HG03439 (cell line): ENCODE data around the gene PAPSS2.
"Not testable (repeated sequence)": the region's sequence is repeated elsewhere in the genome, so short reads cannot be mapped to it uniquely, and the experiment has no call there.

ENCODE experiments used
- ATAC-seq: cut with Tn5 transposase; IDR thresholded peaks from one replicate; pipeline ENCODE4 v1.9.1; 2021; ENCODE audit warnings: mild to moderate bottlenecking, moderate library complexity; ENCODE audit not compliant: unreplicated experiment

PAPSS2 gene

DNA sequence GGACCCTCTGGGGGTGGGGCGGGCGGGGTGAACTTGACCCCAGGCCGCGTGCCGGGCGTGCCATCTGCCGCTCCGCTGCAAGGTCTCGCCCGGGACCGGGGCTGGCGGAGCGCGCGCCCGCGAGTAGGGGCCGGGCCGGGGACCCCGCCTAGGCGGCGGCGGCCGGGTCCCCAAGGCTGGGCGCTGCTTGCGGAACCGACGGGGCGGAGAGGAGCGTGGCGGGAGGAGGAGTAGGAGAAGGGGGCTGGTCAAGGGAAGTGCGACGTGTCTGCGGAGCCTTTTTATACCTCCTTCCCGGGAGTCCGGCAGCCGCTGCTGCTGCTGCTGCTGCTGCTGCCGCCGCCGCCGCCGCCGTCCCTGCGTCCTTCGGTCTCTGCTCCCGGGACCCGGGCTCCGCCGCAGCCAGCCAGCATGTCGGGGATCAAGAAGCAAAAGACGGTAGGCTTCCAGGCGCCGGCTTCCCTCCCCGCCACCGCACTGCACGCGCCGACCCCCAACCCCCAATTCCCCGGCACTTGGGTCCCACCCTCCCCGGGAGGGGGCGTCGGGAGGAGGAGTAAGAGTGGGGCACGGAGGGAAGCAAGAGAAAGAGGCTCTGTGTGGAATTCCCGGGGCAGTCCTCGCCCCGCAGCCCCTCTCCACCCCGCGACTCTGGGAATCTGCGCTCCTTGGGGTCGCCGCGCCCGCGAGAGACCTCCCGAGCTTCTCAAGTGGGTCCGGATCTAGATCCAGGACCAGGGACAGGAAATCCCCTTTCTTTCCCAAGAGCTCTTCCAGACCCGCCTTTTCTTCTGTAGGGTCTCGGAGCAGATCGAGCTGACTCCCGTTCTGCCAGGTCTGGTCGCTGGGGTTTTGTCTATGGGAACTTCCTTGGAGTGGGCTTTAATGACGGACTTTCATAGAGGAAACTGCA is at the start of gene PAPSS2:
TSS of gene PAPSS2 (plus strand) at position 308 of the 913 bp plus-strand sequence. CDS start at position 412, 104 bp downstream.
- ATAC-seq = no peak

DNA sequence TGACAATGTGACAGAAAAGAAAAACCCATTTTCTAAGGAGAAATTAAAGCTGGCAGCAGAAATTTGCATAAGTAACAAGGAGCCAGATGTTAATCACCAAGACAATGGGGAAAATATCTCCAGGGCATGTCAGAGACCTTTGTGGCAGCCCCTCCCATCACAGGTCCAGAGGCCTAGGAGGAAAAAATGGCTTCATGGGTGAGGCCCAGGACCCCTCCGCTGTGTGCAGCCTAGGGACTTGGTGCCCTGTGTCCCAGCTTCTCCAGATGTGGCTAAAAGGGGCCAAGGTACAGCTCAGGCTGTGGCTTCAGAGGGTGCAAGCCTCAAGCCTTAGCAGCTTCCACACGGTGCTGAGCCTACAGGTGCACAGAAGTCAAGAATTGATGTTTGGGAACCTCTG is 48.3 kb upstream of the PAPSS2 start:
- ATAC-seq = not testable (repeated sequence)

DNA sequence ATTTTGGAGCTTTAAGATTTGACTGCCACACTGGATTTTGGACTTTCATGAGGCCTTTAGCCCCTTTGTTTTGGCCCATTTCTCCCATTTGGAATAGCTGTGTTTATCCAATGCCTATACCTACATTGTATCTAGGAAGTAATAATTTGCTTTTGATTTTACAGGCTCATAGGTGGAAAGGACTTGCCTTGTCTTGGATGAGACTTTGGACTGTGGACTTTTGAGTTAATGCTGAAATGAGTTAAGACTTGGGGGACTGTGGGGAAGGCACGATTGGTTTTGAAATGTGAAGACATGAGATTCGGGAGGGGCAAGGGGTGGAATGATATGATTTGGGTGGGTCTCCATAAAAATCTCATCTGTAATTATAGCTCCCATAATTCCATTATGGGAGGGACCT is 47.6 kb upstream of the PAPSS2 start:
- no peak for ATAC-seq

DNA sequence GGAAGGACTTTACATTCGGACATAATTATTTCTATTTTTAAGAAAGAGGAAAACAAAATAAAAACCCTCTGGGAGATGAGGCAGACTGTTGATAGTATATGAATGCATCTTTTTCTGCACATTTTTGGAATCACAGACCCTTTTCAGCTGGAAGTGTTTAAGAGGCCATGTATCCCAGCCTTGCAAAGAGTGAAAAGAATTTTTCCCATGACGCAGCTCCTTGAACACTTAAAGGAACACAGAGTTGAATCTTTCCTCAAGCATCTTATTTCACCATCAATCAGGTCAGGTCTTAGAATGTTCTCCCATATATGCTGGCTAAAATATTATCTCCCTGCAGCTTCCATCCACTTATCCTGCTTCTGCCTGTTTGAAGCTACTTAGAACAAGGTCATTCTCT is 45.9 kb upstream of the PAPSS2 start:
- no peak for ATAC-seq

DNA sequence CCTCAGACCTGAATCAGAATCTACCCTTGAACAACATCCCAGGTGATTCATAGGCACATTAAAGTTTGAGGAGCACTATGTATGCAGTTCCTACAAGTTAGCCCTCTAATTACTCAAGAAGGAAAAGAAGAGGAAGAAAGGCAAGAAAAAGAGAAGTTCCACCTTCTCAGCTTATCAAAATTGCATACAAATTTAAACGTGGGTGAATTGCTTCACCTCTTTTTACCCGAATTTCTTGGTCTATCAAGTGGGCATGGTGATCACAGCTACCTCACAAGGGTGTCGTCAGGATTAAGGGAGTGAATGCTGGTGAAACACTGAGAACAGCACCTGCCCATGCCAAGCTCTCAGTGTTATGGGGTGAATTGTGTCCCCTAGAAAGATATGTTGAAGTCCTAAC is 43.8 kb upstream of the PAPSS2 start:
- ATAC-seq = no peak

DNA sequence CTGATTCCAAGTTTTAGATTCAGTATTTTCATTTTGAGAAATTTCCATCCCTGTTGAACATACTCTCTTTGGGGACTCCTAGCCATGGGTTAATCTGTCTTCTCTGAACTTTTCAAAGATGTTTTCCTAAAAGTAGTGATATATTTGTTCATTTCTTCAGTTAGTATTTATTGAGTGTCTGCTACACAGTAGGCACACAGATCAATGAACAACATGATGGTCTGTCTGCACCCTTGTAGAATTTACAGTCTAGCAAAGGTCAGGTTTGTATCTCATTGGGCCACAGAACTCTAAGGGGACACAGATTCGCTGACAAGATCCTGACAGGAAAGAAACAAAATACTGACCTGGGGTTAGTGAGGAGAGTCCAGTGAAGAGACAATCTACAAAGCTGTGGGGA is 42.2 kb upstream of the PAPSS2 start:
- ATAC-seq = no peak

DNA sequence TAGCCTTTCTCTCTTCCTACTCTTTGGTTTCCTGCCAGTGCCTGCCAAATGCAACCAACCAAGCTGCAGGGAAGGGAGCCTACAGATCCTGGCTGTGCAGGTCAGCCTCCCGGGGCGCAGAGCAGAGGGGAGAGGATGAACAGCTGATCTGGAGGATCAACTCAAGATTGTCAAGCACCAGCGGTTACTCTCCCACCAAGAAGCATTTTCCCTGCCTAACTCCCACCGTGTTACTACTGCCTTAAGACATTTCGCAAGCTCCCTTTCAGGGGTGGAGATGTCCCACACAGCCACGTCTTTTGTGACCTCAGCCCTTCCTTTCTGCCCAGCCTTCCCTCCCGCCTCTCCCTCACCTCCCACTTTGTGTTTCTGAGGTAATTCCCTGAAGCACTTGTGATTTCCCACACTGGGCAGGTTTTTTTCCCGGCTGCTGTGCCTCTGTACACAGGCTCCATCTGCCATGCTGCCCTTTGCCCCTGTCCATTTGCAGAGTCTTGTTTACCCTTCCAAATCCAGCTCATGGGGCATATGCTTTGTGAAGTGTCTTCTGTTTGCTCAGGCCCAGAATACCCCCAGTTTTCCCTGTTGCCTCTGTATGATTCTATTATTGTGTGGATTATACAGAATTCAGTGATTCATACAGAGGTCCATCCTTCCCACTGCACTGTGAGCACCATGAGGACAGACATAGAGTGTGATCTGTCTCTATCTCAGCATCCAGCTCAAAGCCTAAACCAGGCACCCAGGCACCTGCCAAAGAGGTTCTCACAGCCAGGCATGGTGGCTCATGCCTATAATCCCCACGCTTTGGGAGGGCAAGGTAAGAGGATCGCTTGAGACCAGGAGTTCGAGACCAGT is 40.9 kb upstream of the PAPSS2 start:
- ATAC-seq = no peak

DNA sequence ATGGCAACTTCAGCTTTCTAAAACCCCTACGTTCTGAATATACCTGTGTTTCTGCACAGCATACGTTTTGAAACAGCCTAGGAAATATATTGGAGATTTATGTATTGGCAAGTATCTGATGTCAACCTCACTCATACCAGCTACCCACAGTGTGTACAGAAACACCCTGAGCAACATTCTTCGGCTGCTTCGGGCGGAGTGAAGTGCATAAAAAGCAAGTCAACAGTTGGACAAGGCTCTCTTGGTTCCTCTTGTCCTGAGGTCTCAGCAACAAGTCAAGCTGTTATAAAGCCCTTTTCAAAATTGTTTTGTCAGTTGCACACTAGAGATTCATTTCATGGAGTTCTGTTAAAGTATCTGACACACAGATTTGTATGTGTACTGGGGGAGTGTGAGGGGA is 40.0 kb upstream of the PAPSS2 start:
- ATAC-seq = no peak

DNA sequence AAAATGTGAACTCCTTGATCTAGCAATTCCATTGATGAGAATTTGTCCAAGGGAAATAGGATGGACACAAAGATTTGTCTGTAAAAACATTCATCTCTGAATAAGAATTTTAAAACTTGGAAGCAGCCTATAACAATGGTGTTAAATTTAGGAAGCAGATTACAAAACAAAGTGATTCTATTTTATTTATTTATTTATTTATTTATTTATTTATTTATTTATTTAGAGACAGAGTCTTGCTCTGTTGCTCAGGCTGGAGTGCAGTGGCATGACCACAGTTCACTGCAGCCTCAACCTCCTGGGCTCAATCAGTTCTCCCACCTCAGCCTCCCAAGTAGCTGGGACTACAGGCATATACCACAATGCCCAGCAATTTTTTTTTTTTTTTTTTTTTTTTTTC is 38.2 kb upstream of the PAPSS2 start:
- not testable (repeated sequence) for ATAC-seq

DNA sequence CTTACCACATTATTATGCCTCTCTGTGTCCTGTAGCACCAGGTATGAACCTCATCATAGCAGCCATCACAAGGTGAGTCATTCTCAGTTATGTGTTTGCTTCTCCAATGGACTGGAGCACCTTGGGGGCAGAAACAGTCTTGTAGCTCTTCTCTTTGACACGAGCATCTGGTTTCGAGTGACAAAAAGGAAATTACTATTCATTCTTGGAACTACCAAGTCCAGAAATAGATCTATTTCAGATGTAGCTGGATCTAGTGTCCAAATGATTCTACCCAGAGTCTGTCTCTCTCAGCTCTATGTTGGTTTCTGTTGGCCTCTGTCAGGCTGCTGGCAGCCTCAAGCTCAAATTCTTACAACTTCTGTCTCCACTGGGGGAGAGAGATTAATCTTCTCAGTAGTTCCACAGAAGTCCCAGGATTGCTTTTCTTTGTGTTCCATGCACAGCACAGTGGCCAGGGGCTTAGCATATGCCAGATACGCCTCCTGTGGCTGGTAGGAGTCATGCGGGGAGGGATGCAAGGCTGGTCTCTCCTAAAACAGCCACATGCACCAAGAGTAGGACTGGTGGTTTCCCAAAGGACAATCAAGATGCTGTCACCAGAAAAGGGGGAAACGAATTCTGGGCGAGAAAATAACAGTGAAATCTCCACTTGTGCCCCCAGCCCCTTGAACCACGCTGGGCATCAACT is 37.2 kb upstream of the PAPSS2 start:
- ATAC-seq = no peak

DNA sequence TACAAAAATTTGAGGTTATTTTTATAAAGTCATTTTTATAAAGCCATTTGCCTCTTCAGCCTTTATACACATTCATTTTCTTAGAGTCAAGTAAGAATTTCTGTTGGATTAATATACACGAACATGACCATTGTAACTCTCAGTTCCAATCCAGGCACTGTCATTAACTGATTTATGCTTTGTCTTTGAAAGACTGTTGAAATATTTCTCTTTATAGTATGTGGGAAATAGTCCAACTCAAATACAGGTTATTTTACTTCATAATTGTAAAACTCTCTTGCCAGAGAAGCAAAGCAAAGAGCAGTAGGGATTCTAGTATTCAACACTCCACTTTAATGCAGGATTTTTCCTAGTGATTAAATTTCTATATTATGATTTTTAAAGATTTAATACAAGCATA is 36.5 kb upstream of the PAPSS2 start:
- no peak for ATAC-seq

DNA sequence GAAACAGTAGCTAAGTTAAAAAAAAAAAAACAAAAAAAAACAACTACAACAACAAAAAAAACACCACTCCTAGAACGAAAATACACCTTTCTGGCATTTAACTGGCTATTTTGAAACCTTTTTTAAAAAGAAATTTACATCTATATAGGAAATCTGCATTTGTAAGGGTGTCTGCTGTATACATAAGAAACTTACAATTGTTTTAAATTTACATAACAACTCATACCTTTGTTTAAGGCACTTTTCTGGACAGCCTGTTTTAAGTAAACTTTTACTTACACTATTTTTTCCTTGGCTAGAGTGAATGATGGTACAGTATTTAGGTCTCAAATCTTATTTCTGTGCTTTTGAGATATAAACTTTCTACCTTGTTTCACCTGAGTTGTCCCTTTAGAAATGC is 34.0 kb upstream of the PAPSS2 start:
- no peak for ATAC-seq

DNA sequence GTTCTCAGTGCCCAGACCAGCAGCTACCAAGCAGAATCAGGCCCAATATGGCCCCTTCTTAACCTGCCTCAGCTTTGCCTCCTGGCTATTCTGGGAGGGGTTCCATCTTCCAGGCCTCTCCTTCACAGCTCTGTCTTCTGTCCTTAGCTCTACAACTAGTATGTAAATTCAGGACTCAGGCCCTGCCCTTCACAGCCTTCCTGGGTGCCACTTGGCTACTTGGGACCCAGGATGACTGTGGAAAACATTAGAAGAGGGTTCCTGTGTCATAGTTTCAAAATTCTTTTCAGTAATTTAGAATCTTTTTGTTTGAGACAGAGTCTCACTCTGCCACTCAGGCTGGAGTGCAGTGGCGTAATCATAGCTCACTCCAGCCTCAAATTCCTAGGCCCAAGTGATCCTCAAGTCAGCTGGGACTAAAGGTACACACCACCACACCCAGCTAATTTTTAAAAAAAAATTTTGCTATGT is 33.2 kb upstream of the PAPSS2 start:
- no peak for ATAC-seq

DNA sequence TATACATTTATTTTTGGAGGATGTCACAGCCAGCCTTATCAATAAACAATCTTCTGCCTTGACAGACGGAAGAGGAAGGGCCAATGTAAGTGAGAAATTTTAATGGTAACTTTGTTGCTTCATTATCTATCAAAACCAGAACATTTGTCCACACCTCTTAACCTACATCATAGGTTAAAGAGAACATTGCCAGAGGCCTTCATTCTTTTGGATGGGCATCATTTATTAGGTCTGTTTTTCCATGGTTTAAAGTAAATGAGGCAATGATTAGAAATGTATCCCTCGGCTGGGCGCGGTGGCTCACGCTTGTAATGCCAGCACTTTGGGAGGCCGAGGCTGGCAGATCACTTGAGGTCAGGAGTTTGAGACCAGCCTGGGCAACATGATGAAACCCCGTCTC is 29.5 kb upstream of the PAPSS2 start:
- no peak for ATAC-seq

DNA sequence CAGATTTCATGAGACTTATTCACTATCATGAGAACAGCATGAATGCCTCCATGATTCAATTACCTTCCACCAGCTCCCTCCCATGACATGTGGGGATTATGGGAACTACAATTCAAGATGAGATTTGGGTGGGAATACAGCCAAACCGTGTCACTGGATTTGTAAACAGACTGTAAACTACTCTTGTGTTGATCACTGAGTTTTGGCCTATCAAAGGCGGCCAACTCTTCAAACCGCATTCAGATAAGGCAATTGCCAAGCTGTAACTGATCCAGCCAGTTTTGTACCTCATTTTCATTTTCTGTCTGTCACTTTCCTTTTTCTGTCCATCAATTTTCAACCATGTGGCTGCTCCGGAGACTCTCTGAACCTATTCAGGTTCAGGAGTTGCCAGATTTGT is 27.2 kb upstream of the PAPSS2 start:
- ATAC-seq = no peak

DNA sequence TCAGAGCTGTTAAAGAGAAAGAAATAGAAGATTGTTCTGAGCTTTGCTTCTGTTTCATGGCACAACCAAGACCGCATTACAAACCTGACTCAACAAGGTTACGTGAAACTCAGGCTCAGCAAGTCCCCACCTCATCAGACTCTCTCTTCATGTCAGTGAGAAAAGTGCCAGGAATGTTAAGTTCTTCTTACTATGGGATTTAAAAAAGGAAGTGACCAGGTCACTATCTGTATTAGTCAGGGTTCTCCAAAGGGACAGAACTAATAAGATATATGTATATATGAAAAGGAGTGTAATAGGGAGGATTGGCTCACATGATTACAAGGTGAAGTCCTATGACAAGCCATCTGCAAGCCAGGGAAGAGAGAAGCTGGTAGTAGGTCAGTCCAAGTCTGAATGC is 25.4 kb upstream of the PAPSS2 start:
- no peak for ATAC-seq

DNA sequence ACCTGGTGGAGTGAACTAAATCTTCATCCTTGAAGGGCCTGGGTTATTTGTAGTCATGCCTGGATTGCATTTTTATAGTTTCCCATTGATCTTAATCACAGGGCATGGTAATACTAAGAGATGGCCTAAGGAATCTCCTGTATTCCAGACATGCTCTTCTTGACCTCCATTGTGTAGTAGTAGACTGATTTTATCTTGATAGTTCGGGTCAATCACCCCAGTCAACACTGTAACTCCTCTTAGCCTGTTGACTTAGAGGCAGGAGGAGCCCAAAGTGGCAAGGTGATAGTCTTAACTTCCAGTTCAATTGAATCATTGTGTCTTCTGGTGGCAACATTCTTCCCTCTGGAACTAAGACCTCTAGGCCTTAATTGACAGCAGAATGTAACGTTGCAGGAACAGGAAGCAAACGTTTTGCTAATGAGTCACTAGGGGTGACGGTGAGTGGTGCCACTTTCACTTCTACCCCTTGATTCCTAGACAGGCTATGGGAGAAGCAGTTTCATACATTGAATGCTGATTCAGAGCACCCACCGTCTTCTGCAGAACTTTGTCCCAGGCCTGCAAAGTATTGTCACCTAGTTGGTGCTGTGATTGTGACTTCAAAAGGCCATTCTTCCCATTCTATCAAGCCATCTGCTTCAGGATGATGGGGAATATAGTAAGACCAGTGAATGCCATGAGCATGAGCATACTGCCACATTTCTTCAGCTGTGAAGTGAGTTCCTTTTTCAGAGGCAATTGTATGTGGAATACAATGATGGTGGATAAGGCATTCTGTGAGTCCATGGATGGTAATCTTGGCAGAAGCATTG is 24.0 kb upstream of the PAPSS2 start:
- no peak for ATAC-seq

DNA sequence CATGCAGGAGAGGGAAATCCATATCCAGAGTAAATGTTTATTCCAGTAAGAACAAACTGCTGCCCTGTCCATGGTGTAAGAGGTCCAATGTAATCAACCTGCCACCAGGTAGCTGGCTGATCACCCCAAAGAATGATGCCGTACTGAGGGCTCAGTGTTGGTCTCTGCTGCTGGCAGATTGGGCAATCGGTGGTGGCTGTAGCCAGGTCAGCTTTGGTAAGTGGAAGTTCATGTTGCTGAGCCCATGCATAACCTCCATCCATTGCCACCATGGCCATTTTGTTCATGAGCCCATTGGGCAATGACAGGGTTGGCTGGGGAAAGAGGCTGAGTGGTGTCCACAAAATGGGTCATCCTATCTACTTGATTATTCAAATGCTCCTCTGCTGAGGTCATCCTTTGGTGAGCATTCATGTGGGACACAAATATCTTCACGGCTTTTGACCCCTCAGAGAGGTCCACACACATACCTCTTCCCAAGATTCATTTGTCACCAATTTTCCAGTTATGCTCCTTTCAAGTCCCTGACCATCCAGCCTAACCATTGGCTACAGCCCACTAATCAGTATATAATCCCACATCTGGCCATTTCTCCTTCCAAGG is 23.3 kb upstream of the PAPSS2 start:
- no peak for ATAC-seq

DNA sequence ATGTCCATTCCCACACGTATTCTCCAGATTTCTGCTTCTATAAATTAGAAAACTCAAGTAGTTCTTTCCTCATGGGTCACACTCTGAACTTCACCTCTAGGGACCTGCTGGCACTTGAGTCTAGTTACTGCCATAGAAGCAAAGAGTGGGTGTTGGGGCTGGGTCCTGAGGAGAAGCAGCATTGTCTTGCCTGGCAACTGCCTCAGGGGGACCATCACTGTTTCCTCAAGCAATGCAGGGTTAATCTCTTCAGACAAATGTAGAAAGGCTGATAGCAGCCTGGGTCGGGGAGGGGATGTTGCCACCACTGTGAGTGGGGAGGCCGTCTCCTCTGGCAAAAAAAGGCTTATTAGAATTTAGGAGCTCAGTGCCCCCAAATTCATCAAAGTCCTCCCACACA is 20.2 kb upstream of the PAPSS2 start:
- no peak for ATAC-seq

DNA sequence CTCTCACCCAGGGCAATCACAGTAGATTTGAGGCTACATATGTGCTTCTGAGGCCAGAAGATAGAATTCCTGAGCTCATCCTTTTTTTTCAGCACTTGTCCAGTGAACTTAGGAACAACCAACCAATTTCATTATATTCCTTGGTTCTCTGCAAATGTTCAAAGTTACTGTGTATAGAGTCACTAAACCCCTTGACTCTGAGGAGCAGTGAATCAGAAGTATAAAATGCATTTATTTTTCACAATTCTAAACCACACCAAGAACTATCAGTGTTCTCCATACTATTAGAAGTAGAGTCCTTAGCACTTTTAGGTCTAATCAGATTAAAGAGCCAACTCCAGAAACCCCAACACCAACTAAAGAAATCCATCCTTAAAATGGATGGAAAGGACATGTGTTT is 19.6 kb upstream of the PAPSS2 start:
- no peak for ATAC-seq
